Stimulated activated CD8-positive, alpha-beta memory T cell treated with anti-CD3 and anti-CD28 coated beads, Interleukin-15, amount 100 ng/mL, for 4 hours (primary cell): ENCODE data around the gene TAOK3.

ENCODE experiments used
- DNase-seq, 2 donors: peaks; one replicate each; pipeline ENCODE4 v3.0.0-alpha.2; 2020; ENCODE audit warnings: low read depth in 2 of 2

The TAOK3 gene

DNA sequence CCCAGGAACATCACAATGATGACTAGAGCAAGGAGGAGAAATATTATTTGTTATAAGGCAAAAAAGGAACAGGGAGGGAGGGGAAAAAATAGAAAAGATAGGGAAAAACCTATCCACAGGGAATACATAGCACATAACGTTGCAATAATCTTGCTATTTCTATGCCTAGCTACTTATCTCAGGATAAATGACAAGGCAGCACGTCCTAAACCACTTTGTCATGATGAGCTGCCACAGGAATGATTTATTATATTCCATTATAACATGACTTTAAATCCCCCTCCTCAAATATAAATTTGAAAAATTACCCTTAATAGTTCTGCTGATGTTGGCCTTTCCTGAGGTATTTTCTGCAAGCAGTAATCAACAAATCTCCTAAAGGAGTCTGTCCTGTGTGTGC, 160.1 kb downstream of the TAOK3 start:
- DNase-seq = no peak

DNA sequence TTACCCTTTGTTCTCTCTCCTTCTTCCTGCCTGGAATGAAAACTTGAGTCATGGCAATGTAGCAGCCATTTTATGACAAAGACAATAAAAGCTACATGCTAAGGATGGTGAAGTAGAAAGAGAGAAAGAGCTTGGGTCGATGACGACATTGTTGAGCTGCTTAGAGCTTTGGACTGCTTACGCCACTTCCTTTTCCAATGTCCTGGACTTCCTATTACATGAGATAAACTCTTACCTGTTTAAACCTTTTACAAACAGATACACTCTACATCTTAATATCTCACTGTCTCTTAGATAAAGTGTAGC, 166.6 kb downstream of the TAOK3 start:
- DNase-seq = no peak

DNA sequence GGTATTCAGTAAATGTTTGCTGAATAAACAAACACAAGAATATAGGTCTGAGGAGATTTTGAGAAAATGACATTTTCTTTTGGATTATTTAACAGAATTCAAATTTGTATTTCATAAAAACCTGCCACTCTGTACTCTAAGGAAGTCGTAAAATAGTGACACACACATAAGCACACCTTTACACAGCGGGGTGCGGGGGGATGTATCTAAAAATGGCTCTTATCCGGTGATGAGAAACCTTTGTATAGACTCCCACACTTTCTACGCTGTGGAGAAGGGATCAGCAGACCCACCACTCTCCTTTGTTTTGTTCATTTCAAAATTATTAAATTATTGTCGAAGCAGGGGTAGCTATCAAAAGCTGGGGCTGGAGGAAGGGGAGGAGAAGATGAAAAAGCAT, 178.7 kb downstream of the TAOK3 start:
- no peak for DNase-seq

DNA sequence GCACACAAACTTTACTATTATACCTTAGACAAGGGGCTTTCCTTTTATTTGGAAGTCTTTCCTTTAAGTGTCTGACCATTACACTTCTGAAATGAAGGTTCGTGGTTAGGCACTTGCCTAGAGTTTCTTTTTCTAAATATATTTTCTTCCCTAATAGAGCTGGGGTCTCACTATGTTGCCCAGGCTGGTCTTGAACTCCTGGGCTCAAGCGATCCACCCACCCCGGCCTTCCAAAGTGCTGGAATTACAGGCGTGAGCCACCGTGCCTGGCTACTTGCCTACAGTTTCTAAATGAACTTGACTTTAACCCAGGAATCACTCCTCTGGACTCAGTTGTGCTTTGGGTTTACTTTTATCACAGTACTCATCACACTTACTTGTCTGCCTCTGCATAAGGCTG, 179.2 kb downstream of the TAOK3 start:
- DNase-seq = no peak

DNA sequence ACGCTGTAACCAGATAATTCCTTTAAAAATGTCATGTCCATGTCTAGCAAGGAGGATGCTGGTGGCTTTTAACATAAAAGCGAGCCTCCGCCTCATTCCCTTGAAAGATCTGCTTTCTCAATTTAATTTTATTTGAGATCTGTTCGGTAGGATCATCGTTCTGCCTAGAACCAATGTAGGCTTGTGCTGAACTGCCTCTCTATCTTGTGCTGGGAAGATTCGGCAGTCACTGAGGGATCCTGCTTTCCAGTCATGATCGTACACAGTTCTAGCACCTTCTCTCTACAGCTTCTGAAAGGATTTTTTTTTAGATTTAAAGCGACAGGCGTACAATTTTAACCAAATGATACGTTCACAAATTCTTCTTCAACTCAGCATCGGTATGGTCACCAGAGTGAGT, 182.4 kb downstream of the TAOK3 start:
- DNase-seq = no peak

DNA sequence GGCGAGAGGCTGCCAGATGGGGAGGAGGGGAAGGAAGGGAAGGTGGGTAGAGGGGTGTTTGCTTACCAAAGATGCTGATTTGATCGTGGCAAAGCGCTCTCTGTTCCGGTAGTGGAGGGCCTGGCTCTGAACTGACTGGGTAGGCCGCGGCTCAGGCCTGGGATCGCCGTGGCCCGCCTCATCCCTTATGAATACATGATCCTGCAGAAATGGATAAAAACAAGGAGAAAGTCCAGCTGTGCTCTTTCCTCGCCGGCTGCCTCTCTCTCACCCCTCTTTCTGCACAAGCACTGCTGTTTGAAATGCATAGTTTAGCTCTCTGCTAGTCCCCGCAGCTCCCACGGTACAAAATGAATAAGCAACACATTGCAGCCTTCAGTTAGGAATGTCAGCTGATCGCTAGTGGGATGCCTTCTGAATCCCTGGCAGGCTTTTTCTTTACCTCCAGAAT, 182.9 kb downstream of the TAOK3 start:
- DNase-seq = no peak

DNA sequence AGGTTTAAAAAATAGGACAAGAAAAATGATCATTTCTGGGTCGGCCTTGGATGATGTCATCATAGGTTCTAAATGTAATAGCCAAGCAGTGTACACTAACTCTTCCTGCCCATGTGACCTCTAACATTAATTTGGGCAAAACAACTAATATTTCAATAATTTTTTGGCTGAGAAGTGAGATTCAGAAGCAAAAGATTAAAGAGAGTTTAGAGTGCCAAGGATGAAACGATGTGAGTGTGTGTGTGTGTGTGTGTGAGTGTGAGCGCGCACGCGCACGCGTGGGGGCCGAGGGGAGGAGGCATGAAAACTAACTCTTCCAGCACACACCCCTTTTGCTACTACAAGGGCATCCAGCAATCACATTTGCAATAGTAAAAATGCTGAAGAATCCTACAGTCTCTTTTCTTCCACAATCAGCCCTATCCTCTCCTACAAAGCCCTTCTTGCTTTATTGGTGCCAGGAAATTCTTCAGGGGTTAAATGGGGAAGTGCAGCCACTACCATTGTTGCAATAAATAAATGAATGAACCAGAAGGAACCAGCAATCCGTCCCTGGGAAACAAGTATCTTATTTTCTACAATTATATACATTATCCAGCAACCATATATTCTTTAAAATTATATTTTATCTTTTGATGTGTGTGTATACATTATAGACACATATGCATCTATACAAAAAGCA, 183.9 kb downstream of the TAOK3 start:
- DNase-seq = no peak

DNA sequence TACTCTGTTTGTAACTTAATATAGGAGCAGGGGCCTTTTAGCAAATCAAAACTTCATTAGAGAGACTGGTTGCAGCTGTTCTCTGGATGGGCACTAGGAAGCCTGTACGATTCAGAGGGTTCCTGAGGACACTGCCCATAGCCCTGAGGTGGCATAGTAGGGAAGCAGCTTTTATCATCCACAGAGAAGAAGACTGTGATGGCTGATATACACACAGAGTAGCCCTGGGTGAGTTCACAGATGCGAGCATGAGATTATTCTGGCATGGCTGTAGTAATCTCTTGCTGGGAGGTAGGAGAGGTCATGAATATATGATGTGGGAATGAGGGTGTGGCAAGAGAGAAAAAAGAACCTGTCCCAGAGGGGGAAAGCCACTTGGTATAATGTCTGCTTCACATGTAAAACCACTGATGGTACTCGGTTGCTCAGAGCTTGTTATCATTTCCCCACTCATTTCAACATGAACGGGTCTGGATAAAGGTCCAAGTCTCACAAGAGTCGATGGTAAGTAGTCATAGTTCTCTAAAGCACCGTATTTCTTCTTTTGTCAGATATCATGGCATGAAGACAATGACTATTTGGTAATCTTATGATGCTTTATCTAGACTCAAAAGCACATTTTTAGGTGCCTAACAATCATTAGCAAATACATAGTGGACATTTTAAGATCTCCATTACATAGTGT, 184.8 kb downstream of the TAOK3 start:
- no peak for DNase-seq

DNA sequence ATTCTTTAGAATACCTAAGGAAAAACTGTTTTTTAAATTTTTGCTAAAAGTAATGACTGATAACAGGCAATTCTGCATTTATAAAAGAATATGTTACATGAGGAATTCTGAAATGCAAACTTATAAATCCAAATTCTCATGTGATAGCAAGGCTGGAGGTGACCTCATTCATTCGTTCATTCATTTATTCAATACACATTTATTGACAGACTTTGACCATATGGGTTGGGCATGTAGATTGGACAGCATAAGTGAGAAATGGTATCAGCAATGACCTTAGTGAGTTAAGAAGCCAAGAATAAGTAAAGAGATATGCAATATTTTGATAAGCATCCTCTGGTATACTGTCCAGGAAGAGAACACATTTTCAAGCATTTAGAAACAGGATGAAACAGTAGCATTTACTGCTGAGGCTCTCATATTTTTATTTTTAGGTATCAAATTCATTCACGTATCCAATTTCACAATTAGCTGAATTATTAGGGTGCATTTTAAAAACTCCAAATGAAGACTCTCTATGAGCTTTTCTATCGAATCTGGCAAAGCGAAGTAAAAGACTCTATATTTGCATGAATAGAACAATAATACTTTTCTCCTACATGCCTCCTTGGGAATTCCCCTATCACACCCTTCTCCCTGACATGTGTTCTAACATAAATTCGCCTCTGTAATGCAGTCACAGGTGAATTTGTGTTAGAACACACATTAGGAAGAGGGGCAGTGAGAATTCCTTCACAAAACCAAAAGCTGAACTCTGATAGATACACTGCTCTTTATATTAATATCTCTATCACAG, 186.9 kb downstream of the TAOK3 start:
- no peak for DNase-seq

DNA sequence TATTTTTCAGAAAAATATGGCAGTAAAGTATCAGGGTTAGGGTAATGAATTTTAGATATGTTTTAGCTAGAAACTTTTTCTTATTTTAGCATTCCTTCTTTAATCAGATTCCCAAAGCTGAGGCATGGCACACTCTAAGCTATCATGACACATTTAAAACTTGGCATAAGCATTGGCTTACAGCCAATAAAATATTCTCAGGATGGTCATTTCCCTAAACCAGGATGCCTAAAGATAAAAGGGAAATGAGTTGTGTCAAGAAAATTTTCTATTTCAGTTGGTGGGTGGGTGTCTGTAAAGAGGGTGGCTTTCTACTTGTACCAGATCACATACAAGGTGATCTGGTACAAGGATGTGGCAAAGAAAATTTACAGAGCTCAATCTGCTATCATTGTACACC, 189.0 kb downstream of the TAOK3 start:
- DNase-seq = no peak

DNA sequence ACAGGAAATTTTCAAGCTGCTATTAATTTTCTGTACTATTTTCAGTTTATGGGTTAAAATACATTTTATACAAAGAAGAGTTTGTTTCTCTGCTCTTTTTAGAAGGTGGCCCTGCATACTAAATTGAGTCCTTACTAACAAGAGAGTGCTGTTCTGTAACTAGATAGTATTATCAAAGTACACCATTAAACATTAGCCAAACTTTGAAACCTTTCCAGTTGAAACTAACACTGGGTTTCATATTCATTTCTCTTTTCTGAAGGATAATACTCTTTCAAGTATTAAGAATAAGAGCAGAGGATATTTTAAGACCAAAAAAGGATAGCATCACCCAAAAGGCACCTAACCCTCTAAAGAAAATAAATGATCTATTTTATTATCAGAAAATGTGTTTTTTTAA, 189.6 kb downstream of the TAOK3 start:
- DNase-seq = no peak

DNA sequence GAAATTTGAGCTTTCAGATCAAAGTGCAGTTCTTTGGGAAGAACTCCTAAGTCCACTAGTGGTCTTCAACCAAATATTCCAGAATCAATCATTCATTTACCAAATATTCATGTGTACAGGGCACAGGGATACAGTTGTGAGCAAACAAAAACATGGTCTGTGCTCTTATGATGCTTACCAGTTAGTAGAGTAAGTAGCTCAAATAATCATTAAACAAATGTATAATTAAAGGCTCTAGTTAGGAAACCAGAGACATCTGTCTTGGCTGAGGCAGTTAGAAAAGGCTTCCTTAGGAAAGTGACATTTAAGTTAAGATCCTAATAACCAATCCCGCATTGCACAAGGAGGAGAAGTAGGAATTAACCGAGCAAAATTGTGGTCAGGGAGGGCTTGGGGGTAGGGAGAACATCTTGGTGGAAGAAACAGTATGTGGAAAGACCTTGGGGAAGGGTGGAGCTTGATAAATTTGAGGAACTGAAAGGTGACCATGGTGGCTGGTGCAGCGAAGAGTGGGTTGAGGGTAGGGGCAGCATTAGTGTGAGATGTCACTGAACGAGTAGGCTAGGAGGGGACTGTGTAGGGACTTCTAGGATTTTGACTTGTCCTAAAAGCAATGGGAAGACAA, 196.8 kb downstream of the TAOK3 start:
- DNase-seq = no peak

DNA sequence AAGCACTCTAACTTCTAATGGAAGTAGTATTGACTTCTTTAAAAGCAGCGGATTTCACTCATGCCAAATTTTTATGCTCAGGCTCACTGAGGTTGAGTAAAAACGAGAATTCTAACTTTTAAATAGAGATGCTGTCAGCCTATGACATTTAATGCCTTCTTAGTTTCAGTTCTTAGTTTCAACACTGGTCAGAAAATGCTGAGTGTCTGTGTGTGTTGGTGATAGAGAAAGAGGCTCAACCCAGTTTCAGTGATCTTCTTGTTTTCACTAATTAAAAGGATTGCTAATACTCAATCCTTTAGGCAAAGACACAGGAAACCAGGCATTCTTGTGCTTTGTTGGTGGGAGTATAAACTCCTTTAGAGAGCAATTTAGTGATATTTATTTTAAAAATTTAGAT, 205.8 kb downstream of the TAOK3 start:
- DNase-seq = no peak

DNA sequence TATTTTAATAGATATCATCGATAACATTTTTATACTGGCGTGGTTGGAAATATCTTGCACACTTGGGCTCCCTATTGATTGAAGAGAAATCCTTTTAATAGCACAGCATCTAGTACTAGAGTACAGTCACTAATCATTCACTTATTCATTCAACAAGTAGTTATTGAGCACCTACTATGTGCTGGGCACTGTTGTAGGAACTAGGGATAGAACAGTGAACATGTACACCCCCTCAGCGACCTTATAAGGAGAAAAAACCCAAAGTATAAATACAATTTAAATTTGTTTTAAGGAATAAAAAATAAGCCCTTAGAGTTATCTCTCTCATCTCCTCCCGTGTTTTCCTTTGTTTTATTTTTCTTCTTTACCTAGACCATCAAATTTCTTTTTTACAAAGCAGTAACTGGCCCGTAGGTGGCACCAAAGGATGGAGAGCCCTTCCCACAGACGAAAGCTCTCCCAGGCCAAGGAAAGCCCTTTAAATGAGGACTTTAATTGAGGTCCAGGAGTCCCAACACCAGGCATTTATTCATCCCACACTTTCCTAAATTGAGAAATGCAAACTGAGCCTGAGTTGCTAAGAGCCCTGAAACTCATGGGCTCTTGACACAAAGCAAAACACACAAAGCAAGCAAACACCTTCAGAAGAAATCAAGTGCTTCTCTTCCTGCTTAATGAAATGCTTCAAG, 207.8 kb downstream of the TAOK3 start:
- DNase-seq = no peak

DNA sequence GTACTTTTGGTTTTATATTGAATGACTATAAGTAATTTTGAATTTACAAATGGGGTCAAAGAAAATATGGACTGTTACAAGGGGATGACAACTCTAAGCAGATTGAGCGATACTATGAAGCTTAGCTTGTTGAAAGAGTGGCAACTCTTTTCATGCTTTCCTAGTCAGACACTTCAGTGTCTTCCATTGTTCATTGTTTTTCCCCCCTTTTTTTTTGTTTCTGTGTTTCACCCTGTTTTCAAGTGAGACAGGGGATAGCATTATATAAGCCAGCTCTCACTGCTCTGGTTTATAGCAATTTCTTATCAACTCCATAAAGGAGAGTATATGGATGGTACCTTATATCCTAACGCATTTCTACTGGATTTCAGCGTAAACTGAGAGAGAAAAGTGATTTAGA, 212.2 kb downstream of the TAOK3 start:
- no peak for DNase-seq

DNA sequence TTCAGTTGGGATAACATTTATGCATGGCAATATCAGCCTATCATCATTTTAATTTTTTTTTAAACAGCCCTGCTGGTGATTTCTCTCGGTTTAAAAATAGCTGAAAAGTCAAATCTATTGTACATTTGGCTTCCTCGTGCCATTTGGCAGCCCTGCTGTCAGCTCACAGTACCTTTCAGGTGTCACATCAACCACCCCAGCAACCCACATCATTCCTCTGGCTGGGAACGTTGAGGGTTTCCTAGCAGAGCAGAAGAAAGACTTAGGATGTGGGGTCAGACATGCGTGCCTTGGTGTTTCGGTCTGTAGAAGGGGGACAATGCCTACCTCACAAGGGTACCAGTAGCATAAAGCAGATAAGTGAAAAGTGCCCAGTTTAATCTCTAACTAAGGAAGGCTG, 221.0 kb downstream of the TAOK3 start:
- no peak for DNase-seq

DNA sequence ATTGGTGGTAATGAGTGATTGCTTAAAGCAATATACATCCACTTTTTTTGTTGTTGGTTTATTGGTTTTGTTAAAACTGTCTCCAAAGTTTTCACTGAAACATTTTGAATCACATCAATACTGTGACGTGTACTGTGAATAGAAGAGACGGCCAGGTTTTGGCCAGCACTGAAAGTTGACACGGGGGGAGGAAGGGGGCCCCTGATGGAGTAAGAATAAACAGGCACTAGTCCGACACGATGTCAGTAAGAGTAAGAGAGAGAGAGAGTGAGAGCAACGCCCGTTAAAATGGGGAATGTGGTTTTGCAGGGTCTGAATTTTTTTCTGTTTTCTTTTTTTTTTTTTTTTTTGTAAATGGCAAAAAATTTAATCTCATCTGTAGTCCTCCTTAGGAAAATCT, 222.1 kb downstream of the TAOK3 start:
- DNase-seq = no peak

DNA sequence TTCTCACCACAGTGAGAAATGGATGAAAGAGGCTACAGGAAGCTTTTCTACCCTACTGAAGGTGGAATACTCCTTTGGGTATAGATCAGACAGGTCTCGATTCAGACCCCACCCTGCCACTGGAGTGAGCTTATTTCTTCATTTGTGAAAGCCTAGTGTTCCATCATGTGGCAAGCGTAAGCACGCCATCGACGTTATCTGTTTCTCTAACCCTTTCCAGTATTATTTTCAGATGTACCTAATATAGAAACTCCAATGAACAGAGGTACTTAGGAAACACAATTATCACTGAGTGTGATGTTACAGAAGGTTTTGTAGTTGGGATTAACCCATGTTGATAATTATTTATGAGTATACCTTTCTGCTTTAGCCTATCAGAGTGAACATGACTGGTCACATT, 224.4 kb downstream of the TAOK3 start:
- DNase-seq = no peak

DNA sequence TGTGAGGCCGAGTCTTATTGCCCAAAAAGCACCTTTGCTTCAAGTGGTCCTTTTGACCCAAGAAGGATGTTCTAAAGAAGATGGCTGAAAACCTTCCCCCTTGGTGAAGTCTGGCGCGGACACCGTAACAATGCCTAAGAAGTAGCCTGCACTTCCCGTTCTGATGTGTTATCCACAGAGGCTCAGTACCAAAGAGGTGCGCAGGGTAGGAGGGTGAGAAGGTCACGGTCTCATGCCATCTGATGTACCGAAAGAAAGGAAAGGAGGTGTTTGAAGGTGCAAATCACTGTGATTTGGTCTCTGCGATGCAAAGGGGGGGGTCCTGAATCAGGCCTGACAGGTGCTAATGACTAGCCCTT, 226.9 kb downstream of the TAOK3 start:
- DNase-seq = no peak

DNA sequence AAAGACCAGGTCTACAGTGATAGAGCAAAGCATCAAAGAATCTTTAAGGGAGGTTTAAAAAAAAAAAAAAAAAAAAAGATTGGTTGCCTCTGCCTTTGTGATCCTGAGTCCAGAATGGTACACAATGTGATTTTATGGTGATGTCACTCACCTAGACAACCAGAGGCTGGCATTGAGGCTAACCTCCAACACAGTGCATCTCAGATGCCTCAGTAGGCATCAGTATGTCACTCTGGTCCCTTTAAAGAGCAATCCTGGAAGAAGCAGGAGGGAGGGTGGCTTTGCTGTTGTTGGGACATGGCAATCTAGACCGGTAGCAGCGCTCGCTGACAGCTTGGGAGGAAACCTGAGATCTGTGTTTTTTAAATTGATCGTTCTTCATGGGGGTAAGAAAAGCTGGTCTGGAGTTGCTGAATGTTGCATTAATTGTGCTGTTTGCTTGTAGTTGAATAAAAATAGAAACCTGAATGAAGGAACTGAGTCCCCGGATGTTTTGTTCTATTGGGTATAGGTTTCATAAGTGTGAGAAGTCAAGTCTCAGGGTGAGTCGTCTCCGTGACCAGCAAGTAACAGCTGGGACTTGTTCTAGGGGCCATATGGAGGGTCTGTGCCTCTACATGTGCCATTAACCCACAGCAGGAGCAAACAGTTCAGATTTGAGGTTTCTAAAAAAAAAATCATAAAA, 227.5 kb downstream of the TAOK3 start:
- no peak for DNase-seq

DNA sequence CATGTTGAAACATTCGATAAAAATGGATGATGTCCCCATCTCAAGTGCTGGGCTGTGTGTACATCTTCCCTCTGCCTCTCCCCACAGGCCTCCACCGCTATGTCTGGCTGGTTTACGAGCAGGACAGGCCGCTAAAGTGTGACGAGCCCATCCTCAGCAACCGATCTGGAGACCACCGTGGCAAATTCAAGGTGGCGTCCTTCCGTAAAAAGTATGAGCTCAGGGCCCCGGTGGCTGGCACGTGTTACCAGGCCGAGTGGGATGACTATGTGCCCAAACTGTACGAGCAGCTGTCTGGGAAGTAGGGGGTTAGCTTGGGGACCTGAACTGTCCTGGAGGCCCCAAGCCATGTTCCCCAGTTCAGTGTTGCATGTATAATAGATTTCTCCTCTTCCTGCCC, 228.2 kb downstream of the TAOK3 start:
- DNase-seq = no peak

DNA sequence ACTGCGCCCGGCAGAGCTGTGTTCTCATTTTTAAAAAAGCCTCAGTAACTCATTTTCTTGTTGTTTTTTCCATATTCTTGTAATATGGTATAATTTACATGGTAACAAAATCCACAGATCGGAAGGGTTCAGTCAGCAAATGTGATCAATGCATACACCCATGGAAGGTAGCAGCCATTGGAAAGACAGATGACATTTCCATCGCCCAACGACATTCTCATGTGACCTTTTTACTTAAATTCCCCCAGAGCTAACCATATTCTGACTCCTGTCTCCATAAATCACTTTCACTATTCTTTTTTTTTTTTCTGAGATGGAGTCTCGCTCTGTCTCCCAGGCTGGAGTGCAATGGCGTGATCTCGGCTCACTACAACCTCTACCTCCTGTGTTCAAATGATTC, 231.9 kb downstream of the TAOK3 start:
- no peak for DNase-seq
